RWPE2 (cell line): Measurements from ENCODE around the gene SPATA31E1.
"Not testable (repeated sequence)": the region's sequence is repeated elsewhere in the genome, so short reads cannot be mapped to it uniquely, and the experiment has no call there.

ENCODE experiments used
- ATAC-seq: fragments of 200-7000 bp; cut with Tn5 transposase; 3 replicates; pipeline ENCODE4 v1.9.1; 2021; ENCODE audit warnings: low read depth
- DNase-seq: peaks from one replicate; pipeline ENCODE4 v3.0.0-alpha.2; 2020; ENCODE audit warnings: low spot score
- H3K27ac ChIP-seq: fragments of 450-650 bp; 2 replicates; pipeline ENCODE4 v1.5.1; 2017; ENCODE audit warnings: mild to moderate bottlenecking; ENCODE audit not compliant: poor library complexity, severe bottlenecking
- H3K27me3 ChIP-seq: fragments of 250-450 bp; sonication (Bioruptor Pico); 2 replicates; pipeline ENCODE4 v1.5.1; 2021; ENCODE audit warnings: mild to moderate bottlenecking, moderate library complexity; ENCODE audit not compliant: insufficient read depth, poor library complexity, severe bottlenecking
- H3K36me3 ChIP-seq: fragments of 250-450 bp; sonication (Bioruptor Pico); 2 replicates; pipeline ENCODE4 v1.5.1; 2020; ENCODE audit warnings: low read depth, mild to moderate bottlenecking, moderate library complexity
- H3K4me1 ChIP-seq: fragments of 250-450 bp; sonication (Bioruptor Pico); 2 replicates; pipeline ENCODE4 v1.5.1; 2021; ENCODE audit warnings: mild to moderate bottlenecking, moderate library complexity; ENCODE audit not compliant: insufficient read depth, poor library complexity, severe bottlenecking
- H3K4me3 ChIP-seq: fragments of 250-450 bp; sonication (Bioruptor Pico); 2 replicates; pipeline ENCODE4 v1.5.1; 2021; ENCODE audit warnings: mild to moderate bottlenecking, moderate library complexity; ENCODE audit not compliant: severe bottlenecking
- H3K9me3 ChIP-seq: fragments of 250-450 bp; sonication (Bioruptor Pico); 2 replicates; pipeline ENCODE4 v1.5.1; 2021; ENCODE audit warnings: mild to moderate bottlenecking, moderate library complexity; ENCODE audit not compliant: severe bottlenecking

The SPATA31E1 gene

GRCh38 chr9:87929152-87929551, 46.5 kb downstream of the SPATA31E1 start:
- not testable (repeated sequence) for H3K27ac ChIP-seq, H3K4me1 ChIP-seq, H3K4me3 ChIP-seq, H3K9me3 ChIP-seq, H3K36me3 ChIP-seq, ATAC-seq, H3K27me3 ChIP-seq, DNase-seq

GRCh38 chr9:87934444-87934843, 51.8 kb downstream of the SPATA31E1 start:
- DNase-seq, H3K27me3 ChIP-seq, H3K27ac ChIP-seq, H3K9me3 ChIP-seq, H3K4me1 ChIP-seq, ATAC-seq, H3K4me3 ChIP-seq, H3K36me3 ChIP-seq: not testable (repeated sequence)

GRCh38 chr9:87937352-87937751, 54.7 kb downstream of the SPATA31E1 start:
- not testable (repeated sequence) for ATAC-seq, DNase-seq, H3K4me3 ChIP-seq

GRCh38 chr9:87937918-87938317, 55.2 kb downstream of the SPATA31E1 start:
- not testable (repeated sequence) for H3K36me3 ChIP-seq, H3K27ac ChIP-seq, H3K9me3 ChIP-seq, H3K27me3 ChIP-seq, H3K4me3 ChIP-seq, ATAC-seq, DNase-seq, H3K4me1 ChIP-seq

More at GRCh38 chr9:87937352-87937751, 54.7 kb downstream of the SPATA31E1 start:
- H3K4me1 ChIP-seq, H3K27me3 ChIP-seq, H3K36me3 ChIP-seq, H3K9me3 ChIP-seq, H3K27ac ChIP-seq: not testable (repeated sequence)

- H3K4me1 ChIP-seq, ATAC-seq, H3K9me3 ChIP-seq, DNase-seq, H3K27ac ChIP-seq, H3K27me3 ChIP-seq, H3K4me3 ChIP-seq, H3K36me3 ChIP-seq: not testable (repeated sequence)
Measured at GRCh38 chr9:87938336-87938735, 55.7 kb downstream of the SPATA31E1 start.
